GM23338 (cell line): ENCODE data around the gene AGR3. TPM values are rescaled to one million over a fixed set of nuclear protein-coding genes. Genes with fewer than 3 reads are reported as not detected.
A peak's percentile ranks its signal among the peaks of the same experiment; 100 is the strongest.

ENCODE experiments used
- ATAC-seq: fragments of 200-7000 bp; cut with Tn5 transposase; 3 replicates; pipeline ENCODE4 v1.9.1; 2020
- DNase-seq: peaks from one replicate; pipeline ENCODE4 v3.0.0-alpha.2; 2015; ENCODE audit warnings: low spot score
- H2AFZ ChIP-seq: fragments of 200-600 bp; sonication (generic); 2 replicates; pipeline ENCODE4 v1.8.0; 2016; ENCODE audit warnings: antibody characterized with exemption, mild to moderate bottlenecking, moderate library complexity
- H3F3A ChIP-seq: fragments of 200-600 bp; sonication (generic); replicated peaks from 2 replicates; pipeline ENCODE4 v1.8.0; 2017; ENCODE audit warnings: antibody characterized with exemption, mixed run types, low read depth
- H3K27ac ChIP-seq: fragments of 200-600 bp; sonication (generic); 2 replicates; pipeline ENCODE4 v1.6.1; 2016; ENCODE audit warnings: low read depth
- H3K27me3 ChIP-seq: fragments of 200-600 bp; sonication (generic); 2 replicates; pipeline ENCODE4 v1.8.0; 2016; ENCODE audit warnings: mild to moderate bottlenecking, mixed run types, moderate library complexity; ENCODE audit not compliant: insufficient read depth
- H3K36me3 ChIP-seq: fragments of 200-600 bp; sonication (generic); 2 replicates; pipeline ENCODE4 v1.8.0; 2016; ENCODE audit warnings: mild to moderate bottlenecking; ENCODE audit not compliant: insufficient read depth
- H3K4me1 ChIP-seq: fragments of 200-600 bp; sonication (generic); 2 replicates; pipeline ENCODE4 v1.8.0; 2016; ENCODE audit warnings: mild to moderate bottlenecking, moderate library complexity; ENCODE audit not compliant: insufficient read depth
- H3K4me2 ChIP-seq: fragments of 200-600 bp; sonication (generic); 2 replicates; pipeline ENCODE4 v1.7.1; 2017; ENCODE audit warnings: mixed run types
- H3K4me3 ChIP-seq: fragments of 200-600 bp; sonication (generic); 2 replicates; pipeline ENCODE4 v1.6.1; 2016; ENCODE audit warnings: mixed run types
- H3K79me2 ChIP-seq: fragments of 200-600 bp; sonication (generic); replicated peaks from 2 replicates; pipeline ENCODE4 v1.8.0; 2017; ENCODE audit warnings: mild to moderate bottlenecking; ENCODE audit not compliant: insufficient read depth
- H3K9me2 ChIP-seq: fragments of 200-600 bp; sonication (generic); 2 replicates; pipeline ENCODE4 v1.8.0; 2017; ENCODE audit not compliant: insufficient read depth
- H4K20me1 ChIP-seq: fragments of 200-600 bp; sonication (generic); replicated peaks from 2 replicates; pipeline ENCODE4 v1.8.0; 2017; ENCODE audit warnings: mild to moderate bottlenecking; ENCODE audit not compliant: insufficient read depth
- H3K27ac Mint-ChIP-seq: 2 replicates; pipeline ENCODE4 v1.8.0; 2020; ENCODE audit warnings: inconsistent platforms, mild to moderate bottlenecking, moderate library complexity, mixed read lengths
- H3K27me3 Mint-ChIP-seq: 3 replicates; pipeline ENCODE4 v1.8.0; 2022; ENCODE audit warnings: low read depth, mild to moderate bottlenecking, moderate library complexity, mixed read lengths, inconsistent platforms; ENCODE audit not compliant: insufficient read depth, poor library complexity
- H3K36me3 Mint-ChIP-seq: 3 replicates; pipeline ENCODE4 v1.8.0; 2021; ENCODE audit warnings: low read depth, mild to moderate bottlenecking, inconsistent platforms, moderate library complexity, mixed read lengths
- H3K4me1 Mint-ChIP-seq: 3 replicates; pipeline ENCODE4 v1.8.0; 2020; ENCODE audit warnings: mild to moderate bottlenecking, inconsistent platforms, mixed read lengths
- H3K4me3 Mint-ChIP-seq: 3 replicates; pipeline ENCODE4 v1.8.0; 2021; ENCODE audit warnings: moderate library complexity, mild to moderate bottlenecking, inconsistent platforms, mixed read lengths
- H3K9me3 Mint-ChIP-seq: 3 replicates; pipeline ENCODE4 v1.8.0; 2020; ENCODE audit warnings: moderate library complexity, mild to moderate bottlenecking, inconsistent platforms, mixed read lengths
- CREB1 ChIP-seq: fragments of 250-450 bp; sonication (Bioruptor Pico); IDR thresholded peaks from 2 replicates; pipeline ENCODE4 v1.5.0; 2020; ENCODE audit warnings: low read depth, mild to moderate bottlenecking, moderate library complexity
- CTCF ChIP-seq, 2 experiments: fragments of 200-600 bp in 1 of 2; sonication (generic) in 1 of 2; conservative IDR thresholded peaks; 2 replicates each; pipeline versions ENCODE4 v1.5.1 to v1.6.1; 2016 to 2017; ENCODE audit warnings: antibody characterized with exemption in 2 of 2, low read depth in 2 of 2, mild to moderate bottlenecking in 2 of 2, moderate library complexity in 1 of 2
- ETS1 ChIP-seq: IDR thresholded peaks from 2 replicates; pipeline ENCODE4 v1.6.1; 2016; ENCODE audit warnings: antibody characterized with exemption
- EZH2 ChIP-seq: fragments of 200-600 bp; sonication (generic); IDR thresholded peaks from one replicate; pipeline ENCODE4 v1.8.0; 2017; ENCODE audit warnings: antibody characterized with exemption, mild to moderate bottlenecking, low read depth; ENCODE audit not compliant: unreplicated experiment
- EZH2phosphoT487 ChIP-seq: fragments of 200-600 bp; sonication (generic); IDR thresholded peaks from one replicate; pipeline ENCODE4 v1.8.1; 2018; ENCODE audit warnings: antibody characterized with exemption; ENCODE audit not compliant: unreplicated experiment
- NANOG ChIP-seq: IDR thresholded peaks from 2 replicates; pipeline ENCODE4 v1.6.1; 2016; ENCODE audit warnings: antibody characterized with exemption, borderline replicate concordance
- POLR2AphosphoS5 ChIP-seq: IDR thresholded peaks from 2 replicates; pipeline ENCODE4 v1.6.1; 2016; ENCODE audit warnings: antibody characterized with exemption, low read depth
- REST ChIP-seq: IDR thresholded peaks from one replicate; pipeline ENCODE4 v1.6.1; 2018; ENCODE audit warnings: antibody characterized with exemption; ENCODE audit not compliant: unreplicated experiment
- STAT1 ChIP-seq: IDR thresholded peaks from one replicate; pipeline ENCODE4 v1.6.1; 2016; ENCODE audit warnings: antibody characterized with exemption; ENCODE audit not compliant: unreplicated experiment
- ZNF114 ChIP-seq: fragments of 250-450 bp; sonication (Bioruptor Pico); IDR thresholded peaks from 2 replicates; pipeline ENCODE4 v1.5.0; 2020; ENCODE audit warnings: mild to moderate bottlenecking, moderate library complexity
- ZNF331 ChIP-seq: fragments of 250-450 bp; sonication (Bioruptor Pico); IDR thresholded peaks from 2 replicates; pipeline ENCODE4 v1.5.0; 2020; ENCODE audit warnings: low read depth, mild to moderate bottlenecking, moderate library complexity
- polyA plus RNA-seq: library from polyadenylated mRNA; unstranded; fragments of >200 nt; fragmentation: Nextera tagmentation; extraction: Ambion mirVana; gene quantifications from 2 replicates; pipeline ENCODE4 v1.2.1, GENCODE V29; 2016
- total RNA-seq: library from RNA; depleted of rRNA; stranded (reverse); fragments of >200 nt; shearing (Covaris generic); gene quantifications from 2 replicates; pipeline ENCODE4 v1.2.3, GENCODE V29; 2014

Gene AGR3
- total and polyA plus RNA-seq, 2 experiments from 2014 or later = not detected

- Histone ChIP-seq H4K20me1 (no peaks in the 10 kb centered on the region), H3K27ac (no peak overlapping the region), H3K4me3 (no peak overlapping the region), H3K27me3 (no peaks in the 10 kb centered on the region), H3F3A (no peaks in the 10 kb centered on the region), H3K4me1 (peaks cover 8% of the 10 kb centered on the region; the same call in 1 of the 2 replicates), H3K79me2 (no peaks in the 10 kb centered on the region), H3K36me3 (no peaks in the 10 kb centered on the region), H2AFZ (no peak overlapping the region), H3K4me2 (no peak overlapping the region), H3K9me2 (no peaks in the 10 kb centered on the region)
- Mint-ChIP-seq H3K36me3 (no peaks in the 10 kb centered on the region), H3K27me3 (peaks cover 4% of the 10 kb centered on the region), H3K9me3 (no peaks in the 10 kb centered on the region), H3K27ac (no peak overlapping the region), H3K4me3 (no peak overlapping the region), H3K4me1 (peaks cover 31% of the 10 kb centered on the region)
- ATAC-seq (no peak), DNase-seq (peak; percentile 66)
- TF ChIP-seq ETS1 (no peak), POLR2AphosphoS5 (no peak), STAT1 (no peak), CTCF (conservative IDR thresholded peaks at IDR 0.05; ENCODE audit: low read depth in 2 of 2) (peak; percentile 60 to 87), CREB1 (CRISPR knock-in tag) (no peak), ZNF331 (CRISPR knock-in tag) (no peak), EZH2phosphoT487 (no peak), ZNF114 (CRISPR knock-in tag) (no peak)
Observed at GRCh38 chr7:16918288-16918895, 36.6 kb upstream of the AGR3 start.

- Histone ChIP-seq H4K20me1 (no peaks in the 10 kb centered on the region), H3K9me2 (no peaks in the 10 kb centered on the region; the same call in 1 of the 2 replicates), H3K36me3 (no peaks in the 10 kb centered on the region), H3K4me2 (peak overlapping the region; percentile 35; the same call in 1 of the 2 replicates), H3K4me3 (no peak overlapping the region), H3K27me3 (no peaks in the 10 kb centered on the region), H3K79me2 (no peaks in the 10 kb centered on the region), H2AFZ (peak overlapping the region; percentile 91; the same call in 1 of the 2 replicates), H3K4me1 (peaks cover 6% of the 10 kb centered on the region; the same call in 1 of the 2 replicates), H3F3A (no peaks in the 10 kb centered on the region), H3K27ac (no peak overlapping the region)
- Mint-ChIP-seq H3K36me3 (no peaks in the 10 kb centered on the region), H3K4me3 (no peak overlapping the region), H3K4me1 (peaks cover 29% of the 10 kb centered on the region), H3K9me3 (no peaks in the 10 kb centered on the region), H3K27me3 (peaks cover 2% of the 10 kb centered on the region), H3K27ac (no peak overlapping the region)
- DNase-seq (no peak), ATAC-seq (peak; percentile 48)
- TF ChIP-seq POLR2AphosphoS5 (no peak), ZNF331 (CRISPR knock-in tag) (no peak), NANOG (no peak), EZH2 (no peak), EZH2phosphoT487 (no peak), REST (no peak), CREB1 (CRISPR knock-in tag) (no peak), STAT1 (no peak)
Observed at GRCh38 chr7:16916738-16917137, 35.0 kb upstream of the AGR3 start.
